ENCODE measurements around the gene ZMYND11. TPM values are rescaled to one million over a fixed set of nuclear protein-coding genes. Genes with fewer than 3 reads are reported as not detected.

Gene ZMYND11
- total and polyA plus RNA-seq, 2 donors (not counting 1 experiment from before 2014, with no cell fraction given): 17.3 to 50.1 TPM

DNA sequence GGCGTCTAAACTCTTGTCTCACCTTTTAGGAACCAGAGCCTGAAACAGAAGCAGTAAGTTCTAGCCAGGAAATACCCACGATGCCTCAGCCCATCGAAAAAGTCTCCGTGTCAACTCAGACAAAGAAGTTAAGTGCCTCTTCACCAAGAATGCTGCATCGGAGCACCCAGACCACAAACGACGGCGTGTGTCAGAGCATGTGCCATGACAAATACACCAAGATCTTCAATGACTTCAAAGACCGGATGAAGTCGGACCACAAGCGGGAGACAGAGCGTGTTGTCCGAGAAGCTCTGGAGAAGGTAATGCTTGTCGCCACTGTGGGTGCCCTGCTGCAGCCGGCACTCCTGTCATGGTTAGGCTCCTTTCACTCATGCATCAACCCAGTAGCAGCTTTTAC, 113.1 kb downstream of the ZMYND11 start:
- H3K9me3 Mint-ChIP-seq (ENCODE audit: insufficient read depth): no peaks in the 10 kb centered on the region
- H3K4me1 Mint-ChIP-seq: no peaks in the 10 kb centered on the region
- no peaks in the 10 kb centered on the region for H3K4me1 ChIP-seq (ENCODE audit: control insufficient read depth in 2 of 2, insufficient read depth in 2 of 2, low read length in 2 of 2)
- H3K4me3 Mint-ChIP-seq: no peak overlapping the region
- no peak for DNase-seq
- no peak overlapping the region for H3K4me3 ChIP-seq (ENCODE audit: control extremely low read depth in 1 of 5, extremely low read depth in 1 of 5, insufficient read depth in 1 of 5, low read depth in 2 of 5, low read length in 4 of 5)
- no peak overlapping the region for H2AFZ ChIP-seq (ENCODE audit: insufficient read depth, low read depth, low read length, poor library complexity, severe bottlenecking)
- TF ChIP-seq, protein P1, sequence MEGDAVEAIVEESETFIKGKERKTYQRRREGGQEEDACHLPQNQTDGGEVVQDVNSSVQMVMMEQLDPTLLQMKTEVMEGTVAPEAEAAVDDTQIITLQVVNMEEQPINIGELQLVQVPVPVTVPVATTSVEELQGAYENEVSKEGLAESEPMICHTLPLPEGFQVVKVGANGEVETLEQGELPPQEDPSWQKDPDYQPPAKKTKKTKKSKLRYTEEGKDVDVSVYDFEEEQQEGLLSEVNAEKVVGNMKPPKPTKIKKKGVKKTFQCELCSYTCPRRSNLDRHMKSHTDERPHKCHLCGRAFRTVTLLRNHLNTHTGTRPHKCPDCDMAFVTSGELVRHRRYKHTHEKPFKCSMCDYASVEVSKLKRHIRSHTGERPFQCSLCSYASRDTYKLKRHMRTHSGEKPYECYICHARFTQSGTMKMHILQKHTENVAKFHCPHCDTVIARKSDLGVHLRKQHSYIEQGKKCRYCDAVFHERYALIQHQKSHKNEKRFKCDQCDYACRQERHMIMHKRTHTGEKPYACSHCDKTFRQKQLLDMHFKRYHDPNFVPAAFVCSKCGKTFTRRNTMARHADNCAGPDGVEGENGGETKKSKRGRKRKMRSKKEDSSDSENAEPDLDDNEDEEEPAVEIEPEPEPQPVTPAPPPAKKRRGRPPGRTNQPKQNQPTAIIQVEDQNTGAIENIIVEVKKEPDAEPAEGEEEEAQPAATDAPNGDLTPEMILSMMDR (IDR thresholded peaks at IDR 0.05): no peak
- no peak for TF ChIP-seq EZH2 (IDR thresholded peaks at IDR 0.05; ENCODE audit: borderline replicate concordance, insufficient read depth, low read depth, low read length, poor library complexity, severe bottlenecking)
- no peaks in the 10 kb centered on the region for H3K79me2 ChIP-seq (ENCODE audit: control insufficient read depth, insufficient read depth, low read length)
- H3K27me3 Mint-ChIP-seq: no peaks in the 10 kb centered on the region
- no peak overlapping the region for H3K27ac ChIP-seq (ENCODE audit: low read length in 2 of 2)
- POLR2A ChIA-PET: no interaction called here
- intact Hi-C loops (cut with micrococcal nuclease): no loop called here
- no peaks in the 10 kb centered on the region for H3K27me3 ChIP-seq (replicated peaks in 1 of 4; ENCODE audit: control extremely low read depth in 1 of 4, control insufficient read depth in 3 of 4, insufficient read depth in 4 of 4, low read length in 3 of 4)
- WGBS (ENCODE audit: insufficient coverage): 95% methylated on average over 14 of the region's 15 CpGs
- H4K20me1 ChIP-seq (ENCODE audit: control insufficient read depth, insufficient read depth, low read length, poor library complexity, severe bottlenecking): no peaks in the 10 kb centered on the region
- CTCF ChIA-PET: interaction anchor here (1.1 to 1.5 kb wide), 2 partner anchors 9 to 106 kb away, joined by 3 read pairs; no protein-coding TSS in a partner anchor
- H3K36me3 ChIP-seq (replicated peaks in 1 of 2; ENCODE audit: control extremely low read depth in 1 of 2, control insufficient read depth in 1 of 2, extremely low read depth in 1 of 2, insufficient read depth in 2 of 2, low read length in 1 of 2): peaks cover 3 to 55% of the 10 kb centered on the region in 2 experiments
- H3K4me2 ChIP-seq (replicated peaks; ENCODE audit: low read depth, low read length, poor library complexity, severe bottlenecking): no peak overlapping the region
- no peak overlapping the region for H3K9ac ChIP-seq (ENCODE audit: low read length)
- H3K27ac Mint-ChIP-seq: no peak overlapping the region
- no peaks in the 10 kb centered on the region for H3K9me3 ChIP-seq (ENCODE audit: control extremely low read depth in 1 of 3, control insufficient read depth in 2 of 3, insufficient read depth in 1 of 3, low read length in 2 of 3)
- no peak for ATAC-seq (ENCODE audit: low read depth)

DNA sequence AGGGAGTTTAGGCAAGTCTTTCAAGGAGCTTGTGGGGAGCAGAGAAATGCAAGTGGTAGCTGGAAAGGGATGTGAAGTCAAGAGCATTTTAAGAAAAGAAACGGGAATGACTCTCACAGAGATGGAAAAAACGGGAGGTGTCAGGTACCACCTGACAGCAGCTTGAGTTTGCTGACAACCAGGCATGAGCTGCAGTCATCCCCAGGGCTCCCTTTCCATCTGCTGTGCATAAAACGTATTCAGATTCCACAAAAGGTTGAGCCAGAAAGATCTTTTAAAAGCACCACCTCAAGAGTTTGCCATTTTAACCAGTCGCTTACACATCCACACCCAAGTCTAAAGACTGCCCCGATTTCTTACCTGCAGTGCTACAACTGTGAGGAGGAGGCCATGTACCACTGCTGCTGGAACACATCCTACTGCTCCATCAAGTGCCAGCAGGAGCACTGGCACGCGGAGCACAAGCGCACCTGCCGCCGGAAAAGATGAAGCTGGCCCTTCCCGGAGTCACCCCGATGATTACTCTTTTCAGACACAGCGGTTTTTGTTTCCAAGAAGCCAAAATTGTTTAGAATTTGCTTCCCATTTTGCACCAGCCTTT, 116.8 kb downstream of the ZMYND11 start:
- TF ChIP-seq, protein P1 (IDR thresholded peaks at IDR 0.05): no peak
- TF ChIP-seq EZH2 (IDR thresholded peaks at IDR 0.05; ENCODE audit: borderline replicate concordance, insufficient read depth, low read depth, low read length, poor library complexity, severe bottlenecking): no peak
- no peak overlapping the region for H3K4me2 ChIP-seq (replicated peaks; ENCODE audit: low read depth, low read length, poor library complexity, severe bottlenecking)
- no peaks in the 10 kb centered on the region for H3K79me2 ChIP-seq (ENCODE audit: control insufficient read depth, insufficient read depth, low read length)
- ChIA-PET POLR2A (no interaction called here), CTCF (interaction anchor here (1.1 to 1.6 kb wide), 2 partner anchors 34 to 103 kb away, joined by 3 read pairs; no protein-coding TSS in a partner anchor)
- H3K36me3 ChIP-seq (replicated peaks in 1 of 2; ENCODE audit: control extremely low read depth in 1 of 2, control insufficient read depth in 1 of 2, extremely low read depth in 1 of 2, insufficient read depth in 2 of 2, low read length in 1 of 2): peaks cover 0 to 46% of the 10 kb centered on the region in 2 experiments
- no peaks in the 10 kb centered on the region for H3K27me3 ChIP-seq (replicated peaks in 1 of 4; ENCODE audit: control extremely low read depth in 1 of 4, control insufficient read depth in 3 of 4, insufficient read depth in 4 of 4, low read length in 3 of 4)
- intact Hi-C loops (cut with micrococcal nuclease): no loop called here
- H3K27ac Mint-ChIP-seq: no peak overlapping the region
- H3K9me3 ChIP-seq (ENCODE audit: control extremely low read depth in 1 of 3, control insufficient read depth in 2 of 3, insufficient read depth in 1 of 3, low read length in 2 of 3): no peaks in the 10 kb centered on the region
- H3K4me3 Mint-ChIP-seq: no peak overlapping the region
- H3K9ac ChIP-seq (ENCODE audit: low read length): no peak overlapping the region
- H3K27me3 Mint-ChIP-seq: no peaks in the 10 kb centered on the region
- H3K4me3 ChIP-seq (ENCODE audit: control extremely low read depth in 1 of 5, extremely low read depth in 1 of 5, insufficient read depth in 1 of 5, low read depth in 2 of 5, low read length in 4 of 5): no peak overlapping the region
- H4K20me1 ChIP-seq (ENCODE audit: control insufficient read depth, insufficient read depth, low read length, poor library complexity, severe bottlenecking): no peaks in the 10 kb centered on the region
- no peak for ATAC-seq (ENCODE audit: low read depth)
- no peaks in the 10 kb centered on the region for H3K4me1 ChIP-seq (ENCODE audit: control insufficient read depth in 2 of 2, insufficient read depth in 2 of 2, low read length in 2 of 2)
- 98% methylated on average over 12 of the region's 13 CpGs for WGBS (ENCODE audit: insufficient coverage)
- no peaks in the 10 kb centered on the region for H3K9me3 Mint-ChIP-seq (ENCODE audit: insufficient read depth)
- no peaks in the 10 kb centered on the region for H3K4me1 Mint-ChIP-seq
- H2AFZ ChIP-seq (ENCODE audit: insufficient read depth, low read depth, low read length, poor library complexity, severe bottlenecking): no peak overlapping the region
- H3K27ac ChIP-seq (ENCODE audit: low read length in 2 of 2): no peak overlapping the region
- DNase-seq: no peak
